Heart right ventricle (tissue), 16 donors: ENCODE results near the gene LTBP2. TPM values are rescaled to one million over a fixed set of nuclear protein-coding genes. Genes with fewer than 3 reads are reported as not detected.

ENCODE experiments used
- ATAC-seq, 8 donors: fragments of 200-7000 bp; cut with Tn5 transposase; one replicate each; pipeline ENCODE4 v1.9.1; 2020; ENCODE audit warnings: mild to moderate bottlenecking in 8 of 8, moderate library complexity in 8 of 8, moderate number of reproducible peaks in 1 of 8
- DNase-seq, 2 donors: peaks; one replicate each; pipeline ENCODE4 v3.0.0-alpha.2; 2020
- H3K27ac ChIP-seq, 10 donors: fragments of 200-600 bp; sonication (generic) in 2 of 10; one replicate each; pipeline versions ENCODE4 v1.5.0 to v1.8.0; 2020 to 2022; ENCODE audit warnings: mild to moderate bottlenecking in 3 of 10
- H3K27me3 ChIP-seq, 7 donors: fragments of 200-600 bp; one replicate each; pipeline ENCODE4 v1.8.0; 2021 to 2022; ENCODE audit warnings: mild to moderate bottlenecking in 2 of 7
- H3K36me3 ChIP-seq, 9 donors: fragments of 200-600 bp; sonication (generic) in 1 of 9; one replicate each; pipeline versions ENCODE4 v1.5.0 to v1.8.0; 2020 to 2022; ENCODE audit warnings: mild to moderate bottlenecking in 2 of 9
- H3K4me1 ChIP-seq, 9 donors: fragments of 200-600 bp; sonication (generic) in 1 of 9; one replicate each; pipeline versions ENCODE4 v1.5.0 to v1.8.0; 2020 to 2022; ENCODE audit warnings: mild to moderate bottlenecking in 4 of 9
- H3K4me3 ChIP-seq, 10 donors: fragments of 200-600 bp; sonication (generic) in 2 of 10; one replicate each; pipeline versions ENCODE4 v1.5.0 to v1.8.0; 2020 to 2022; ENCODE audit warnings: mild to moderate bottlenecking in 7 of 10, moderate library complexity in 2 of 10
- H3K9me3 ChIP-seq, 11 donors: fragments of 200-600 bp in 10 of 11; sonication (generic) in 2 of 11; one replicate each; pipeline versions ENCODE4 v1.5.0 to v1.8.0; 2013 to 2022; ENCODE audit warnings: mild to moderate bottlenecking in 2 of 11, control low read depth in 1 of 11, moderate library complexity in 1 of 11
- WGBS, 2 donors: extraction: QIAGEN DNeasy Blood & Tissue Kit; methylation state at CpG; one replicate each; pipeline ENCODE4 v1.1.7; 2013; ENCODE audit warnings: inconsistent platforms in 1 of 2; 5-methylcytosine and 5-hydroxymethylcytosine counted together
- intact Hi-C, 10 donors: fragments of 100-400 bp; cut with DNase I; formaldehyde crosslinking; loops; one replicate each; pipeline versions ENCODE4 v1.11.1 to v1.14.2; 2022
- polyA plus RNA-seq, 2 donors: library from polyadenylated mRNA; stranded (reverse); fragments of 200-250 nt; gene quantifications; one replicate each; pipeline ENCODE4 v1.2.3, GENCODE V29; 2013
- total RNA-seq, 10 donors: library from RNA; stranded (reverse); fragmentation: NEBNext Ultra II Directional in 3 of 10; extraction: Animal tissue kit (Norgen Biotek cat#: 25700) in 3 of 10; gene quantifications; one replicate each; pipeline versions ENCODE4 v1.2.1 to v1.2.4, GENCODE V29; 2021 to 2023
- TF ChIP-seq, protein P1 (sequence below), 9 donors: fragments of 200-600 bp; sonication (generic) in 2 of 9; IDR thresholded peaks; one replicate each; pipeline versions ENCODE4 v1.5.0 to v1.8.0; 2021 to 2022; ENCODE audit warnings: antibody characterized with exemption in 9 of 9, mild to moderate bottlenecking in 5 of 9, moderate library complexity in 1 of 9
- donor health status: Arrhythmogenic right ventricular cardiomyopathy.
- donor health status: ischemic (EF 13 %, LVEDD 7.1; RV severe dilation, severe dysfunction).
- donor health status: healthy with polysubstance abuse.
- donor health status: DM: no; HTN: yes; CAD: no.
- donor health status: DM: no; HTN: no; CAD: no.
- donor health status: ischemic (EF 25% LVEDD 6.9; RV normal size, moderate dysfunction).
- donor health status: ischemic (EF 25% LVEDD 5.7; RV mildly dilated, moderate dysfunction).
- donor health status: healthy.
- donor health status: DM: yes; HTN: yes; CAD: no.
- donor health status: Ischemic cardiomyopathy.
- donor health status: ischemic (EF 35%, LVEDD 5.7; RV mildly dilated, moderate dysfunction).
- donor health status: nonischemic (EF 11% LVEDD 7.7; RV severe dilation, severe dysfunction).
- donor health status: DM: yes; HTN: yes; CAD: no.
- donor health status: PGD.
- donor health status: ischemic (EF 29% LVEDD 5.4; RV normal size, mild dysfunction).
- donor health status: nonischemic (EF 23%, LVEDD 6.1; RV moderate dilation, normal function).

Gene LTBP2
- total and polyA plus RNA-seq, 12 donors, result 3.5 to 50.3 (median 17.3) TPM

DNA sequence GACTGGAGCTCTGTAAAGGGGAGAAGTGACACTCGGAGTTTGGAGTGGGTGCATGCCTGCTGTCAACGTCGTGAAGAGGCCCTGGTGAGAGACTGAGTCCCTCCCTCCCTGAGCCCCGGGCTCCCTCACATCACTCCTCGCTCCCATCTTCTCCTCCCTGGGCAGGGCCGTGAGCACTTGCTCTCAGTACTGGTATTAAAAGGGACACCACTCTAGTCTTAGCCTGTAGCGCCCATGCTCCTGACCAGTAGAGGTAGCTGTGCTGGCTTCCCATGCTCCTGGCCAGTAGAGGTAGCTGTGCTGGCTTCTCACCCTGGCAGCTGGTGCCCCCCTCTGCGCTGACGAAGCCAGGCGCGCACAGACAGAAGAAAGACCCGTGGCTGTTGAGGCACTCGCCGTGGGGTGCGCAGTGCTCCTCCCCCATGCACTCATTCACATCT, 103.7 kb downstream of the LTBP2 start:
- H3K4me1 ChIP-seq, result peaks cover 0 to 9% (median 0%) of the 10 kb centered on the region in 9 donors
- peaks cover 0 to 61% (median 0%) of the 10 kb centered on the region in 9 donors for H3K36me3 ChIP-seq
- peaks cover 0 to 6% (median 0%) of the 10 kb centered on the region in 7 donors for H3K27me3 ChIP-seq
- TF ChIP-seq, protein P1, sequence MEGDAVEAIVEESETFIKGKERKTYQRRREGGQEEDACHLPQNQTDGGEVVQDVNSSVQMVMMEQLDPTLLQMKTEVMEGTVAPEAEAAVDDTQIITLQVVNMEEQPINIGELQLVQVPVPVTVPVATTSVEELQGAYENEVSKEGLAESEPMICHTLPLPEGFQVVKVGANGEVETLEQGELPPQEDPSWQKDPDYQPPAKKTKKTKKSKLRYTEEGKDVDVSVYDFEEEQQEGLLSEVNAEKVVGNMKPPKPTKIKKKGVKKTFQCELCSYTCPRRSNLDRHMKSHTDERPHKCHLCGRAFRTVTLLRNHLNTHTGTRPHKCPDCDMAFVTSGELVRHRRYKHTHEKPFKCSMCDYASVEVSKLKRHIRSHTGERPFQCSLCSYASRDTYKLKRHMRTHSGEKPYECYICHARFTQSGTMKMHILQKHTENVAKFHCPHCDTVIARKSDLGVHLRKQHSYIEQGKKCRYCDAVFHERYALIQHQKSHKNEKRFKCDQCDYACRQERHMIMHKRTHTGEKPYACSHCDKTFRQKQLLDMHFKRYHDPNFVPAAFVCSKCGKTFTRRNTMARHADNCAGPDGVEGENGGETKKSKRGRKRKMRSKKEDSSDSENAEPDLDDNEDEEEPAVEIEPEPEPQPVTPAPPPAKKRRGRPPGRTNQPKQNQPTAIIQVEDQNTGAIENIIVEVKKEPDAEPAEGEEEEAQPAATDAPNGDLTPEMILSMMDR (IDR thresholded peaks at IDR 0.05), result peak in 3 of 9 donors; percentile 18 to 32 (median 21)
- no peak overlapping the region for H3K4me3 ChIP-seq
- DNase-seq, result no peak
- no peaks in the 10 kb centered on the region for H3K9me3 ChIP-seq
- H3K27ac ChIP-seq, result no peak overlapping the region
- ATAC-seq, result no peak
- intact Hi-C loops, result loop anchor here in 2 of 10 donors (5.0 to 10.0 kb wide), 2 partner anchors 96 to 99 kb away; no protein-coding TSS in a partner anchor
- WGBS, 2 donors, result 41 to 45% methylated on average over 15 of the region's 15 CpGs

DNA sequence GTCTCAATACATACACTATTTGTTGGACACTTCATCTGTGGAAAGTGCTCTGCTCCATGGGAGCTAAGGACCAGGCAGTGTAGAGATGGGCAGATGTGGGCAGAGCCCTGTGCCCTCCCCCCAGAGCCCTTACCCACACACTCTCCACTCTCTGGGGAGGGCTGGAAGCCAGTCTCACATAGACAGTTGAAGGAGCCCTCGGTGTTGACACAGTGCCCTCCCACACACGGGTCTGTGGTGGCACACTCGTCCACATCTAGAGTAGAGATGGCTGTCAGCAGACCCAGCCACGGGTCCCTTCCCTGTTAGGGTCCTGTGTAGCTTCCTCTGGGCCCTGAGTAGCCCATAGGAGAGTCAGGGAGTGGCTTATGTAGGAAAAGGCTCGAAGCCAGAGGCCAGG, 104.2 kb downstream of the LTBP2 start:
- no peak overlapping the region for H3K27ac ChIP-seq
- H3K27me3 ChIP-seq, result peaks cover 0 to 6% (median 0%) of the 10 kb centered on the region in 7 donors
- H3K4me1 ChIP-seq, result peaks cover 0 to 9% (median 0%) of the 10 kb centered on the region in 9 donors
- peaks cover 0 to 65% (median 0%) of the 10 kb centered on the region in 9 donors for H3K36me3 ChIP-seq
- WGBS, 2 donors, result 59 to 62% methylated on average over 5 of the region's 5 CpGs
- no peak for ATAC-seq
- DNase-seq, result no peak
- no peaks in the 10 kb centered on the region for H3K9me3 ChIP-seq
- H3K4me3 ChIP-seq, result no peak overlapping the region
- TF ChIP-seq, protein P1 (IDR thresholded peaks at IDR 0.05), result no peak
- intact Hi-C loops, result loop anchor here in 2 of 10 donors (5.0 to 10.0 kb wide), 2 partner anchors 97 to 99 kb away; no protein-coding TSS in a partner anchor

DNA sequence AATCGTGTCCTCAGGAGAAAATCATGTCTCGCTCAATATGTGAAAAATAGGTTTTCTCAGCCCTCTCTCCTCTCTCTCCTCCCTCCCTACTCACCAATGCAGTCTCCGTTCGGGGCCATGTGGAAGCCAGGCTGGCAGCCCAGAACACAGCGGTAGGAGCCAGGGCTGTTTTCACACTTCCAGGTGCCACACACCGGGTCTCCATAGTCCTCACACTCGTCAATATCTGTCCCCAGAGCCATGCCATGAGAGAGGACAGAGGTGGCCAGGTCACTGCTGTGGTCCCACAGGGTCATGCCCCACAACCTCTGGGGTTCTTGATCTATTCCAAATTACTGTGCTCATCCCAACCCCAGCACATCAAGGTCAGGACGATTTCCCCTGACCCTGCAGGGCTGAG, 105.0 kb downstream of the LTBP2 start:
- intact Hi-C loops, result loop anchor here in 2 of 10 donors (5.0 to 10.0 kb wide), 2 partner anchors 98 to 100 kb away; no protein-coding TSS in a partner anchor
- Histone ChIP-seq H3K36me3 (peaks cover 0 to 70% (median 0%) of the 10 kb centered on the region in 9 donors), H3K4me3 (no peak overlapping the region), H3K9me3 (no peaks in the 10 kb centered on the region), H3K27me3 (peaks cover 0 to 6% (median 0%) of the 10 kb centered on the region in 7 donors), H3K4me1 (peaks cover 0 to 9% (median 0%) of the 10 kb centered on the region in 9 donors), H3K27ac (no peak overlapping the region)
- TF ChIP-seq, protein P1 (IDR thresholded peaks at IDR 0.05), result no peak
- 59 to 62% methylated on average over 8 of the region's 8 CpGs for WGBS, 2 donors
- DNase-seq (no peak), ATAC-seq (peak in 1 of 8 donors; percentile 39)

DNA sequence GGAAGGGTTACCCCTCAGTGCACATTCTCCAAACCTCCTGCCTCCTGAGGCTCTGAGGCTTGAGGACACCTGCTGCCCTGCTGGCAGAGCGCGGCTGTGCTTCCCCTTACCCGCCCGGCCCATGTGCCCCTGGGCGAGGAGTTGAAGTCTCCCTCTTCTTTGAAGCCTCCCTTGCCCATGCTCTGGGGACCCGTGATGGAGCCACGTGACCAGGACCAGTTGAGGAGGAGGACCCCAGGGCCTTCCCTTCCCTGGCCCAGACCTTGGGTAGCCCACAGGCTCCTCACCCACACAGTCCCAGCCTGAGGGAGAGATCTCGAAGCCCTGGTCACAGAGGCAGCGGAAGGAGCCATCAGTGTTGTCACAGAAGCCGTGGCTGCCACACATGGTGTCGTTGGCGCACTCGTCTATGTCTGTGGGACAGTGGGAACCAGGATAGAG, 105.6 kb downstream of the LTBP2 start:
- DNase-seq, result no peak
- no peaks in the 10 kb centered on the region for H3K9me3 ChIP-seq

More for the DNA sequence above, 105.6 kb downstream of the LTBP2 start:
- ATAC-seq, result no peak
- Histone ChIP-seq H3K27ac (no peak overlapping the region), H3K4me1 (peaks cover 0 to 9% (median 0%) of the 10 kb centered on the region in 9 donors), H3K27me3 (peaks cover 0 to 6% (median 0%) of the 10 kb centered on the region in 7 donors), H3K36me3 (peaks cover 0 to 76% (median 0%) of the 10 kb centered on the region in 9 donors), H3K4me3 (no peak overlapping the region)
- WGBS, 2 donors, result 87 to 90% methylated on average over 13 of the region's 13 CpGs
- TF ChIP-seq, protein P1 (IDR thresholded peaks at IDR 0.05), result no peak
- intact Hi-C loops, result loop anchor here in 2 of 10 donors (5.0 to 10.0 kb wide), 2 partner anchors 98 to 101 kb away; no protein-coding TSS in a partner anchor
